Measurements from ENCODE around the gene CHRDL1. TPM values are rescaled to one million over a fixed set of nuclear protein-coding genes. Genes with fewer than 3 reads are reported as not detected.

CHRDL1 gene
- total and polyA plus RNA-seq, 2 of the 13 experiments (the other 11 are each of a cell fraction or from before 2014, with no cell fraction given), result not detected

- TF ChIP-seq ZNF407 (CRISPR knock-in tag; IDR thresholded peaks at IDR 0.05; ENCODE audit: not compliant biosample characterization), result no peak
- TF ChIP-seq ZNF275 (CRISPR knock-in tag; IDR thresholded peaks at IDR 0.05; ENCODE audit: borderline replicate concordance), result no peak
- no peak for TF ChIP-seq ZNF691 (CRISPR knock-in tag; IDR thresholded peaks at IDR 0.05; ENCODE audit: borderline replicate concordance, low read depth)
- no peak for TF ChIP-seq HIVEP1 (CRISPR knock-in tag; IDR thresholded peaks at IDR 0.05)
- TF ChIP-seq ZNF44 (CRISPR knock-in tag; IDR thresholded peaks at IDR 0.05), result no peak
- TF ChIP-seq DBP (CRISPR knock-in tag; IDR thresholded peaks at IDR 0.05; ENCODE audit: not compliant biosample characterization), result no peak
- no peak for TF ChIP-seq ATF3 (CRISPR knock-in tag; IDR thresholded peaks at IDR 0.05)
- no peak for TF ChIP-seq USF2 (IDR thresholded peaks at IDR 0.05; ENCODE audit: low read depth, low read length)
- TF ChIP-seq USF2 (CRISPR knock-in tag; IDR thresholded peaks at IDR 0.05; ENCODE audit: borderline replicate concordance), result no peak
- TF ChIP-seq HMG20A (CRISPR knock-in tag; IDR thresholded peaks at IDR 0.05; ENCODE audit: borderline replicate concordance), result no peak
- no peak for TF ChIP-seq PRDM10 (CRISPR knock-in tag; IDR thresholded peaks at IDR 0.05; ENCODE audit: low read depth)
These were observed 111.0 kb downstream of the CHRDL1 start (continued) for GRCh38 chrX:110684653-110685052.
